HepG2 (cell line): ENCODE measurements around the gene HPCAL1. TPM values are rescaled to one million over a fixed set of nuclear protein-coding genes. Genes with fewer than 3 reads are reported as not detected.
A peak's percentile ranks its signal among the peaks of the same experiment; 100 is the strongest.

Source experiments
- GFI1 ChIP-seq: sonication (generic); formaldehyde crosslinking; IDR thresholded peaks from 2 replicates; pipeline ENCODE4 v1.5.0; 2020; ENCODE audit warnings: missing genetic modification reagents, mild to moderate bottlenecking, borderline replicate concordance
- HNRNPK ChIP-seq: fragments of 200-400 bp; formaldehyde crosslinking; IDR thresholded peaks from 2 replicates; pipeline ENCODE4 v1.6.1; 2018; ENCODE audit warnings: low read length, low read depth, moderate library complexity, mild to moderate bottlenecking; ENCODE audit not compliant: poor library complexity, severe bottlenecking
- KLF16 ChIP-seq, 2 experiments: sonication (generic) in 1 of 2; formaldehyde crosslinking in 1 of 2; IDR thresholded peaks; 2 replicates each; pipeline versions ENCODE4 v1.6.1 to v1.8.0; 2016 to 2023; ENCODE audit warnings: missing genetic modification reagents in 2 of 2, missing compliant biosample characterization in 1 of 2
- MAF1 ChIP-seq: sonication (generic); formaldehyde crosslinking; IDR thresholded peaks from 2 replicates; pipeline ENCODE4 v1.5.0; 2020; ENCODE audit warnings: missing genetic modification reagents, borderline replicate concordance
- MTA3 ChIP-seq: sonication (generic); formaldehyde crosslinking; IDR thresholded peaks from 2 replicates; pipeline ENCODE4 v1.4.0; 2020; ENCODE audit warnings: missing genetic modification reagents
- RAD21 ChIP-seq: fragments of 450-650 bp; formaldehyde crosslinking; IDR thresholded peaks from 2 replicates; pipeline ENCODE4 v1.5.0; 2020; ENCODE audit warnings: mild to moderate bottlenecking
- RAD51 ChIP-seq: fragments of 450-650 bp; IDR thresholded peaks from 2 replicates; pipeline ENCODE4 v1.6.1; 2016; ENCODE audit warnings: borderline replicate concordance
- SALL1 ChIP-seq: sonication (generic); formaldehyde crosslinking; IDR thresholded peaks from 2 replicates; pipeline ENCODE4 v1.8.0; 2022; ENCODE audit warnings: mild to moderate bottlenecking, missing genetic modification reagents
- SAP130 ChIP-seq: IDR thresholded peaks from 2 replicates; pipeline ENCODE4 v1.6.1; 2016; ENCODE audit warnings: low read depth
- SKI ChIP-seq: fragments of 450-650 bp; IDR thresholded peaks from one replicate; pipeline ENCODE4 v1.6.1; 2018; ENCODE audit warnings: mild to moderate bottlenecking; ENCODE audit not compliant: partially characterized antibody
- THAP11 ChIP-seq: IDR thresholded peaks from 2 replicates; pipeline ENCODE4 v1.6.1; 2016; ENCODE audit warnings: missing biosample characterization, missing genetic modification reagents
- ZFP37 ChIP-seq: sonication (generic); formaldehyde crosslinking; IDR thresholded peaks from 2 replicates; pipeline ENCODE4 v1.4.0; 2020; ENCODE audit warnings: missing genetic modification reagents, borderline replicate concordance
- ZFP41 ChIP-seq: sonication (generic); formaldehyde crosslinking; IDR thresholded peaks from 2 replicates; pipeline ENCODE4 v1.4.0; 2020; ENCODE audit warnings: mild to moderate bottlenecking, missing genetic modification reagents, borderline replicate concordance
- ZNF121 ChIP-seq: sonication (generic); formaldehyde crosslinking; IDR thresholded peaks from 2 replicates; pipeline ENCODE4 v1.5.0; 2020; ENCODE audit warnings: mild to moderate bottlenecking, missing genetic modification reagents
- ZNF430 ChIP-seq: sonication (generic); formaldehyde crosslinking; IDR thresholded peaks from 2 replicates; pipeline ENCODE4 v1.9.0; 2021; ENCODE audit warnings: mild to moderate bottlenecking, missing genetic modification reagents
- ZNF749 ChIP-seq: sonication (generic); formaldehyde crosslinking; IDR thresholded peaks from 2 replicates; pipeline ENCODE4 v1.8.0; 2022; ENCODE audit warnings: mild to moderate bottlenecking, missing genetic modification reagents, moderate library complexity, borderline replicate concordance
- polyA plus RNA-seq, 8 experiments: library from polyadenylated mRNA; depleted of rRNA in 3 of 8; stranded (reverse) in 7 of 8; unstranded in 1 of 8; fragments of >200 nt; fragmentation: Illumina TruSeq in 4 of 8; extraction: Trizol in 4 of 8; gene quantifications; 2 replicates each; pipeline versions ENCODE4 v1.2.1 to v1.2.3, GENCODE V29; 2011 to 2016; ENCODE audit warnings: low read depth in 4 of 8, missing spikeins in 1 of 8, mixed read lengths in 1 of 8; ENCODE audit not compliant: insufficient read depth in 1 of 8
- total RNA-seq, 5 experiments: library from RNA; depleted of rRNA; stranded (reverse); fragments of >200 nt; fragmentation: Illumina TruSeq; extraction: Trizol; gene quantifications; 2 replicates each; pipeline ENCODE4 v1.2.3, GENCODE V29; 2016; ENCODE audit warnings: low read depth in 1 of 5
- TF ChIP-seq, protein P1 (sequence below): sonication (generic); formaldehyde crosslinking; IDR thresholded peaks from 2 replicates; pipeline ENCODE4 v1.4.0; 2020; ENCODE audit warnings: missing genetic modification reagents
- TF ChIP-seq, protein P2 (sequence below): sonication (generic); formaldehyde crosslinking; IDR thresholded peaks from 2 replicates; pipeline ENCODE4 v1.4.0; 2020; ENCODE audit warnings: missing genetic modification reagents, borderline replicate concordance
- TF ChIP-seq, protein P3 (sequence below): sonication (generic); formaldehyde crosslinking; IDR thresholded peaks from 2 replicates; pipeline ENCODE4 v1.4.0; 2020; ENCODE audit warnings: missing genetic modification reagents
- TF ChIP-seq, protein P4 (sequence below): sonication (generic); formaldehyde crosslinking; IDR thresholded peaks from 2 replicates; pipeline ENCODE4 v1.5.1; 2020; ENCODE audit warnings: missing genetic modification reagents, mild to moderate bottlenecking, borderline replicate concordance

HPCAL1 gene
- total and polyA plus RNA-seq, 2 of the 13 experiments (the other 11 are each of a cell fraction or from before 2014, with no cell fraction given), result 29.5 to 29.9 TPM

DNA sequence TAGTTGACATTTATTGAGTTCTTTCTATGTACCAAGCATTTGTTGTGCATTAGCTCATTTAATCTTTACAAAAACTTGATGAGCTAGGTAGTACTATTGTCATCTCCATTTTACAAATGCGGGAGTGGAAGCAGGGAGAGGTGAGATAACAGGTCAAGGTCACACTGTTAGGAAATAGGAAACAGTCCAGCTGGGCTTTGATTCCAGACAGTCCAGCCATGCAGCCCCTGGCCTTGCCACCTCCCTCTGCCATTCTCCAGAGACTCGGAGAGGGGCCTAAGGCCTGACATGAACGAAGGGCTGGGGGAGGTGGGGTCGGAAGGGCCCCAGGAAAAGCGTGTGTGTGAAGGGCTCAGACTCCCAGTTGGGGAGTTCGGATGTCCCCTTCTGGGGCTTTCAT lies 89.8 kb downstream of the HPCAL1 start (continued):
- TF ChIP-seq, protein P1, sequence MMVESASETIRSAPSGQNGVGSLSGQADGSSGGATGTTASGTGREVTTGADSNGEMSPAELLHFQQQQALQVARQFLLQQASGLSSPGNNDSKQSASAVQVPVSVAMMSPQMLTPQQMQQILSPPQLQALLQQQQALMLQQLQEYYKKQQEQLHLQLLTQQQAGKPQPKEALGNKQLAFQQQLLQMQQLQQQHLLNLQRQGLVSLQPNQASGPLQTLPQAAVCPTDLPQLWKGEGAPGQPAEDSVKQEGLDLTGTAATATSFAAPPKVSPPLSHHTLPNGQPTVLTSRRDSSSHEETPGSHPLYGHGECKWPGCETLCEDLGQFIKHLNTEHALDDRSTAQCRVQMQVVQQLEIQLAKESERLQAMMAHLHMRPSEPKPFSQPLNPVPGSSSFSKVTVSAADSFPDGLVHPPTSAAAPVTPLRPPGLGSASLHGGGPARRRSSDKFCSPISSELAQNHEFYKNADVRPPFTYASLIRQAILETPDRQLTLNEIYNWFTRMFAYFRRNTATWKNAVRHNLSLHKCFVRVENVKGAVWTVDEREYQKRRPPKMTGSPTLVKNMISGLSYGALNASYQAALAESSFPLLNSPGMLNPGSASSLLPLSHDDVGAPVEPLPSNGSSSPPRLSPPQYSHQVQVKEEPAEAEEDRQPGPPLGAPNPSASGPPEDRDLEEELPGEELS (CRISPR knock-in tag), result peak; percentile 51; the same call in 1 of the 2 replicates
- TF ChIP-seq HNRNPK (no peak), ZFP37 (no peak), GFI1 (CRISPR knock-in tag) (peak; percentile 72; the same call in 1 of the 2 replicates), THAP11 (CRISPR knock-in tag) (peak; percentile 47; the same call in 1 of the 2 replicates), ZNF749 (CRISPR knock-in tag) (no peak), MTA3 (CRISPR knock-in tag) (no peak), ZNF121 (CRISPR knock-in tag) (no peak), RAD21 (CRISPR knock-in tag) (peak; percentile 26; the same call in 1 of the 2 replicates), SKI (peak; percentile 75), MAF1 (CRISPR knock-in tag) (no peak), RAD51 (no peak), ZFP41 (CRISPR knock-in tag) (no peak), KLF16 (CRISPR knock-in tag; IDR thresholded peaks at IDR 0.05) (no peak), ZNF430 (CRISPR knock-in tag) (peak; percentile 32; the same call in 1 of the 2 replicates), SALL1 (CRISPR knock-in tag) (peak; percentile 60; the same call in 1 of the 2 replicates), SAP130 (CRISPR knock-in tag) (peak; percentile 79)
- TF ChIP-seq, protein P2, sequence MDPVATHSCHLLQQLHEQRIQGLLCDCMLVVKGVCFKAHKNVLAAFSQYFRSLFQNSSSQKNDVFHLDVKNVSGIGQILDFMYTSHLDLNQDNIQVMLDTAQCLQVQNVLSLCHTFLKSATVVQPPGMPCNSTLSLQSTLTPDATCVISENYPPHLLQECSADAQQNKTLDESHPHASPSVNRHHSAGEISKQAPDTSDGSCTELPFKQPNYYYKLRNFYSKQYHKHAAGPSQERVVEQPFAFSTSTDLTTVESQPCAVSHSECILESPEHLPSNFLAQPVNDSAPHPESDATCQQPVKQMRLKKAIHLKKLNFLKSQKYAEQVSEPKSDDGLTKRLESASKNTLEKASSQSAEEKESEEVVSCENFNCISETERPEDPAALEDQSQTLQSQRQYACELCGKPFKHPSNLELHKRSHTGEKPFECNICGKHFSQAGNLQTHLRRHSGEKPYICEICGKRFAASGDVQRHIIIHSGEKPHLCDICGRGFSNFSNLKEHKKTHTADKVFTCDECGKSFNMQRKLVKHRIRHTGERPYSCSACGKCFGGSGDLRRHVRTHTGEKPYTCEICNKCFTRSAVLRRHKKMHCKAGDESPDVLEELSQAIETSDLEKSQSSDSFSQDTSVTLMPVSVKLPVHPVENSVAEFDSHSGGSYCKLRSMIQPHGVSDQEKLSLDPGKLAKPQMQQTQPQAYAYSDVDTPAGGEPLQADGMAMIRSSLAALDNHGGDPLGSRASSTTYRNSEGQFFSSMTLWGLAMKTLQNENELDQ (CRISPR knock-in tag), result peak; percentile 62; the same call in 1 of the 2 replicates
- TF ChIP-seq, protein P3, sequence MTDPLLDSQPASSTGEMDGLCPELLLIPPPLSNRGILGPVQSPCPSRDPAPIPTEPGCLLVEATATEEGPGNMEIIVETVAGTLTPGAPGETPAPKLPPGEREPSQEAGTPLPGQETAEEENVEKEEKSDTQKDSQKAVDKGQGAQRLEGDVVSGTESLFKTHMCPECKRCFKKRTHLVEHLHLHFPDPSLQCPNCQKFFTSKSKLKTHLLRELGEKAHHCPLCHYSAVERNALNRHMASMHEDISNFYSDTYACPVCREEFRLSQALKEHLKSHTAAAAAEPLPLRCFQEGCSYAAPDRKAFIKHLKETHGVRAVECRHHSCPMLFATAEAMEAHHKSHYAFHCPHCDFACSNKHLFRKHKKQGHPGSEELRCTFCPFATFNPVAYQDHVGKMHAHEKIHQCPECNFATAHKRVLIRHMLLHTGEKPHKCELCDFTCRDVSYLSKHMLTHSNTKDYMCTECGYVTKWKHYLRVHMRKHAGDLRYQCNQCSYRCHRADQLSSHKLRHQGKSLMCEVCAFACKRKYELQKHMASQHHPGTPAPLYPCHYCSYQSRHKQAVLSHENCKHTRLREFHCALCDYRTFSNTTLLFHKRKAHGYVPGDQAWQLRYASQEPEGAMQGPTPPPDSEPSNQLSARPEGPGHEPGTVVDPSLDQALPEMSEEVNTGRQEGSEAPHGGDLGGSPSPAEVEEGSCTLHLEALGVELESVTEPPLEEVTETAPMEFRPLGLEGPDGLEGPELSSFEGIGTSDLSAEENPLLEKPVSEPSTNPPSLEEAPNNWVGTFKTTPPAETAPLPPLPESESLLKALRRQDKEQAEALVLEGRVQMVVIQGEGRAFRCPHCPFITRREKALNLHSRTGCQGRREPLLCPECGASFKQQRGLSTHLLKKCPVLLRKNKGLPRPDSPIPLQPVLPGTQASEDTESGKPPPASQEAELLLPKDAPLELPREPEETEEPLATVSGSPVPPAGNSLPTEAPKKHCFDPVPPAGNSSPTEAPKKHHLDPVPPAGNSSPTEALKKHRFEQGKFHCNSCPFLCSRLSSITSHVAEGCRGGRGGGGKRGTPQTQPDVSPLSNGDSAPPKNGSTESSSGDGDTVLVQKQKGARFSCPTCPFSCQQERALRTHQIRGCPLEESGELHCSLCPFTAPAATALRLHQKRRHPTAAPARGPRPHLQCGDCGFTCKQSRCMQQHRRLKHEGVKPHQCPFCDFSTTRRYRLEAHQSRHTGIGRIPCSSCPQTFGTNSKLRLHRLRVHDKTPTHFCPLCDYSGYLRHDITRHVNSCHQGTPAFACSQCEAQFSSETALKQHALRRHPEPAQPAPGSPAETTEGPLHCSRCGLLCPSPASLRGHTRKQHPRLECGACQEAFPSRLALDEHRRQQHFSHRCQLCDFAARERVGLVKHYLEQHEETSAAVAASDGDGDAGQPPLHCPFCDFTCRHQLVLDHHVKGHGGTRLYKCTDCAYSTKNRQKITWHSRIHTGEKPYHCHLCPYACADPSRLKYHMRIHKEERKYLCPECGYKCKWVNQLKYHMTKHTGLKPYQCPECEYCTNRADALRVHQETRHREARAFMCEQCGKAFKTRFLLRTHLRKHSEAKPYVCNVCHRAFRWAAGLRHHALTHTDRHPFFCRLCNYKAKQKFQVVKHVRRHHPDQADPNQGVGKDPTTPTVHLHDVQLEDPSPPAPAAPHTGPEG (CRISPR knock-in tag), result no peak
- TF ChIP-seq, protein P4, sequence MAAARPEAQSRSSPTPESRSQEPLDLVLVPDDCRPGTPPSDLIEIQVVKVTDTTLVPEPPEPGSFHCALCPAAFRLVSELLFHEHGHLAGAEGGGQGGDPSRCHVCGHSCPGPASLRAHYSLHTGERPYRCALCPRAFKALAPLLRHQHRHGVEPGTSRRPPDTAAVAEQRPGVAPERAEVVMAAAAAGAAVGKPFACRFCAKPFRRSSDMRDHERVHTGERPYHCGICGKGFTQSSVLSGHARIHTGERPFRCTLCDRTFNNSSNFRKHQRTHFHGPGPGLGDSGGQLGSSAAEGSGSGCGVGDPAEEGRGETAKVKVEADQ (CRISPR knock-in tag), result 0 out of 2 replicates have a peak, but pooled peaks have one; percentile 24
